ENCODE measurements around the gene MYBPC3. TPM values are rescaled to one million over a fixed set of nuclear protein-coding genes. Genes with fewer than 3 reads are reported as not detected.

Gene MYBPC3
- total and polyA plus RNA-seq, 2 experiments from 2014 or later = not detected

GRCh38 chr11:47375546-47376085, 23.1 kb upstream of the MYBPC3 start:
- Histone ChIP-seq H3K4me3 (no peak overlapping the region), H3K4me2 (no peak overlapping the region), H3K79me2 (replicated peaks; ENCODE audit: insufficient read depth) (no peaks in the 10 kb centered on the region), H3K27ac (ENCODE audit: low read depth) (no peak overlapping the region), H3K27me3 (ENCODE audit: insufficient read depth) (no peaks in the 10 kb centered on the region), H2AFZ (no peak overlapping the region), H3K9me2 (ENCODE audit: insufficient read depth) (0 out of 2 replicates have a peak, but pooled peaks cover 2% of the 10 kb centered on the region), H3F3A (replicated peaks; ENCODE audit: low read depth) (no peaks in the 10 kb centered on the region), H3K36me3 (ENCODE audit: insufficient read depth) (no peaks in the 10 kb centered on the region), H4K20me1 (replicated peaks; ENCODE audit: insufficient read depth) (no peaks in the 10 kb centered on the region), H3K4me1 (ENCODE audit: insufficient read depth) (no peaks in the 10 kb centered on the region; the same call in 1 of the 2 replicates)
- H3K4me3 Mint-ChIP-seq = no peak overlapping the region
- TF ChIP-seq ETS1 (IDR thresholded peaks at IDR 0.05) = no peak
- no peak for TF ChIP-seq ZNF462 (CRISPR knock-in tag; IDR thresholded peaks at IDR 0.05)
- TF ChIP-seq CREB1 (CRISPR knock-in tag; IDR thresholded peaks at IDR 0.05; ENCODE audit: low read depth) = no peak
- TF ChIP-seq EZH2 (IDR thresholded peaks at IDR 0.05; ENCODE audit: low read depth, unreplicated experiment) = no peak
- TF ChIP-seq NANOG (IDR thresholded peaks at IDR 0.05; ENCODE audit: borderline replicate concordance) = no peak
- no peak for TF ChIP-seq JUNB (IDR thresholded peaks at IDR 0.05; ENCODE audit: unreplicated experiment)
- no peak for TF ChIP-seq ZNF331 (CRISPR knock-in tag; IDR thresholded peaks at IDR 0.05; ENCODE audit: low read depth)
- TF ChIP-seq ZNF114 (CRISPR knock-in tag; IDR thresholded peaks at IDR 0.05) = no peak
- ATAC-seq (no peak), DNase-seq (ENCODE audit: low spot score) (no peak)
- no peaks in the 10 kb centered on the region; the same call in 2 of the 3 replicates for H3K9me3 Mint-ChIP-seq
- H3K27me3 Mint-ChIP-seq (ENCODE audit: insufficient read depth, low read depth, poor library complexity) = peaks cover 2% of the 10 kb centered on the region
- no peak overlapping the region; the same call in 1 of the 2 replicates for H3K27ac Mint-ChIP-seq
- no peaks in the 10 kb centered on the region for H3K36me3 Mint-ChIP-seq (ENCODE audit: low read depth)
- H3K4me1 Mint-ChIP-seq = peaks cover 3% of the 10 kb centered on the region; the same call in 2 of the 3 replicates

All from GM23338 (cell line).